CD4-positive, alpha-beta T cell treated with Interleukin-2 at 100 ng/mL for 4 hours (primary cell): Measurements from ENCODE around the gene AGBL1.

Experiments
- DNase-seq: peaks from one replicate; pipeline ENCODE4 v3.0.0-alpha.2; 2020; ENCODE audit warnings: low spot score

AGBL1 gene

GRCh38 chr15:86079508-86080266 is at the start of gene AGBL1:
Gene AGBL1 (plus strand): TSS chr15:86079871.
- DNase-seq, result no peak

- DNase-seq, result no peak
These were observed 44.8 kb upstream of the AGBL1 start for GRCh38 chr15:86034904-86035303.

- no peak for DNase-seq
These were observed 43.4 kb upstream of the AGBL1 start for GRCh38 chr15:86036243-86036642.

- no peak for DNase-seq
These were observed 41.2 kb upstream of the AGBL1 start for GRCh38 chr15:86038491-86038890.

- no peak for DNase-seq
These were observed 39.2 kb upstream of the AGBL1 start for GRCh38 chr15:86040356-86041033.

GRCh38 chr15:86041399-86041798 is 38.3 kb upstream of the AGBL1 start:
- DNase-seq, result no peak

GRCh38 chr15:86042226-86042625 is 37.4 kb upstream of the AGBL1 start:
- no peak for DNase-seq

- no peak for DNase-seq
These were observed 34.7 kb upstream of the AGBL1 start for GRCh38 chr15:86044981-86045380.

- DNase-seq, result no peak
These were observed 25.3 kb upstream of the AGBL1 start for GRCh38 chr15:86054338-86054737.

- no peak for DNase-seq
These were observed 24.0 kb upstream of the AGBL1 start for GRCh38 chr15:86055688-86056087.

- no peak for DNase-seq
These were observed 19.8 kb upstream of the AGBL1 start for GRCh38 chr15:86059851-86060250.

- no peak for DNase-seq
These were observed 19.0 kb upstream of the AGBL1 start for GRCh38 chr15:86060674-86061073.

GRCh38 chr15:86061581-86061980 is 18.1 kb upstream of the AGBL1 start:
- no peak for DNase-seq

GRCh38 chr15:86062646-86063243 is 16.9 kb upstream of the AGBL1 start:
- DNase-seq, result no peak

- no peak for DNase-seq
These were observed 16.1 kb upstream of the AGBL1 start for GRCh38 chr15:86063356-86064095.

GRCh38 chr15:86064326-86064725 is 15.3 kb upstream of the AGBL1 start:
- DNase-seq, result no peak

GRCh38 chr15:86066174-86066834 is 13.4 kb upstream of the AGBL1 start:
- DNase-seq, result no peak

GRCh38 chr15:86073281-86073680 is 6.4 kb upstream of the AGBL1 start:
- DNase-seq, result no peak

GRCh38 chr15:86076468-86076867 is 3.2 kb upstream of the AGBL1 start:
- DNase-seq, result no peak

- DNase-seq, result no peak
These were observed 2.6 kb upstream of the AGBL1 start for GRCh38 chr15:86077070-86077469.

- DNase-seq, result no peak
These were observed 631 bp downstream of the AGBL1 start for GRCh38 chr15:86080302-86080701.
